Amniotic stem cell (primary cell): ENCODE data around the gene TOE1.
A peak's percentile ranks its signal among the peaks of the same experiment; 100 is the strongest.
"Not testable (repeated sequence)": the region's sequence is repeated elsewhere in the genome, so short reads cannot be mapped to it uniquely, and the experiment has no call there.

Experiments
- DNase-seq: peaks from one replicate; lab custom pipeline; 2025; lab: John Stamatoyannopoulos, UW

Gene TOE1

DNA sequence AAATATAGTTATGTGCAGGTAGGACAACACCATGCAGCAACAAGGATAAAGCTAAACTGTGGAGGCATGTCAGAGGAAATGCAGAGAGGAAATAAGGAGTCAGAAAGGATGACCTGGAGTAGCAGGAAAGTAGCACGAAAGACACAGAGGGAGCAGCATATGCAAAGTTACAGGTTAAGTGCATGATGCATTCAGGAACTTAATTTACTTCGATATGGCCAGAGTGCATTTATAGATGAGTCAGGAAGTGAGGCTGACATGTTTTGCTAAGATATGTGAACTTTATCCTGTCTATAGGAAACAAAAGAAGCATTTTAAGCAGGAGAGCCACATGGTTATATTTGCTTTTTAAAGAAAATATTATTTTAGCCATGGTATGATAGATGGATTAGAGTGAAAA is 15.7 kb downstream of the TOE1 start:
- DNase-seq = no peak

DNA sequence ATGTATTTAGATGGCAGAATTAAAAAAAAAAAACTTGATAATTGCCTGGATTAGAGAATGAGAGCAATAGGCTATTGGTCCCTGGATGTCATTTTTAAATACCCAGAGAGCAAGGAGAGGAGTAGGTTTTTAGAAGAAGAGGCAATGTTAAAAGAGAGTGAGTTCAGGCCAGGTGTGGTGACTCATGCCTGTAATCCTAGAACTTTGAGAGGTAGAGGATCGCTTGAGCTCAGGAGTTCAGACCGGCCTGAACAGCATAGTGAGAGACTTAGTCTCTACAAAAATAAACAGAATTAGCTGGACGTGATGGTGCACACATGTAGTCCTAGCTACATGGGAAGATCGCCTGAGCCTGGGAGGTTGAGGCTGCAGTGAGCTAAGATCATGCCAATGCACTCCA is 16.2 kb downstream of the TOE1 start:
- no peak for DNase-seq

DNA sequence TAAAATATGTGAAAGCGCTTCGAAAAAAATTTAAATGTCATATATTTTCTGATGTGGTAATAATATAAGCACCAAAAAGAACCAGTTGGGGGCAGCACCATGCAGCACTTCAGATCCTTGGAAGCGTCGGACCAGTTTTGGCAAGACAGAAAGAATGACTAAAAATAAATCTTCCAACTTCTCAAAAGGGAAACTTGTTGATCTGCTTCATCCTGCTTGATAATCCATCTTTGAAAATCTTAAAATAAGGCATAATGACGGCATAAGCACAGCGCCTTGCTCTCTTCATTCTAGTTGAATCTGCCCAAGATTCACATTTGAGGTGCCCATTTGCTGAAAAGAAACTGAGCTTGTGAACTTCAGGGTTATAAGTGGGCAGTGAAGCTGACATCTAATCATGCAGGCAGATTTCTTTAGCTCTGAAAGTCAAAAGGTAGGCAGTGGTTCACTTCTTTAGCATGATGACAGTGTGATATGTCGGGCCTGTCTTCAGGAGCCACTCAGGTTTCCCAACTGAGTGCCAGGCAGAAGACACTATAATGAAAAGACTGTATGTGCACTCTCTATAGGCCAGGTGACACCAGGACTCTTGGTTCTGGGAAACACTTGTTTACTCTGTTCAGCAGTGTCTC is 20.0 kb downstream of the TOE1 start:
- DNase-seq = peak; percentile 57

DNA sequence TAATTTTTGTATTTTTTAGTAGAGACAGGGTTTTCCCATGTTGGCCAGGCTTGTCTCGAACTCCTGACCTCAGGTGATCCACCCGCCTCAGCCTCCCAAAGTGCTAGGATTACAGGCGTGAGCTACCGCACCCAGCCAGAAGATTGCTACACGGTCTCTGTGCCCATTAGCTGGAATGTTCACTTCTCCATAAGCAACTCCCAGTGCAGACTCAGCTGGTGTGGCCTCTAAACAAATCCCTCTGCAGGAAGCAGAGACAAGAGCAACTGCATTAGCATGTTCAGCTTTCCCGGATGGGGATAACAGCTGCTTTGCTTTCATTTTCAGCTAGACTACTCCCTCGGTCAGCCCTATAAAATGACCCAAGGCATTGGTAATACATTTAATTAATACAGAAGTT is 21.0 kb downstream of the TOE1 start:
- DNase-seq = not testable (repeated sequence)

DNA sequence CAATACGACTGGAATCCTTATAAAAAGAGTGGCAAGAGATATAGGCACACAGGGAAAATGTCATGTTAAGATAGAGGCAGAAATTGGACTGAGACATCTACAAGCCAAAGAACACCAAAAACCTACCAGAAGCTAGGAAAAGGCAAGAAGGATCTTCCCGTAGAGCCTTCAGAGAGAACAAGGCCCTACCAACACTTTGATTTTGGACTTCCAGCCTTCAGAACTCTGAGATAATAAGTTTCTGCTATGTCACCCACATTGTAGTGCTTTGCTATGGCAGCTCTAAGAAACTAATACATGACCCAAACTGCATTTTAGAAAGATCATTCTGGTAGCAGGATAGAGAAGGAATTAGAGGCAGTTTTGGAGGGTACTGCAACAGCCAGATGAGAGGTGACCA is 24.3 kb downstream of the TOE1 start:
- DNase-seq = no peak

DNA sequence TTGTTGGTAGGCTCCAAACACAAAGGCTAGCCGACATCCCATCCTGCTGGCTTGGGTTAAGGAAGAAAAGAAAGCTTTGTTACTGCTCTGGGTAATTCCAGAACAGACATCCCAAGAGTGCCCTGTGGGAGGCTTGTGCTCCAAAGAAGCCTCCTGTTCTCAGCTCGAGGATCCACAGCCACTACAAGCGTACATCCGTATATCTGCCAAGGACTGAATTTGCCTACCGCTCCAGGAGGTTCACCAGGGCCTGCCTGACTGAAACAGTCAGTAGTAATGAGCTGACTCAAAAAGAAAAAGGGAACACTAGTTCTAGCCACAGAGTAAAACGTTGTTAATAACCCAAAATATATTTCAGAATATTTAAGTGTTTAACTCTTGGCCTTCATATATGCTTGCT is 25.1 kb downstream of the TOE1 start:
- DNase-seq = no peak

DNA sequence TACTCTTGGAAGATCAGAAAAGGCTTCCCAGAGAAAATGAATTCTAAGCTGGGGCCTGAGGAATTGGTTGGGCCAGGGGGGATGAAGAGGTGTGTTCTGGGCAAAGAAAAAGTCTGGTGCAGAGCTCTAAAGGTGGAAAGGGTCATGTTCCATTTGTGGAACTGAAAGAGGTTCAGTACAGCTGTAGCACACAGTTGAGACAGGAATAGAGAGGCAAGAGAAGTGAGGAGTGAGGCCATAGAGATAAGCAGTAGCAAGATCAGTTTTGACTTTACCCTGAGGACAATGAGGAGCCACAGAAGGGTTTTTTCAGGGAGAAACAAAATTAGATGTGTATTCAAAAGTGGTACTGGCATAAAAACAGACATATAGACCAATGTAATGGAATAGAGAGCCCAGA is 30.6 kb downstream of the TOE1 start:
- DNase-seq = no peak

DNA sequence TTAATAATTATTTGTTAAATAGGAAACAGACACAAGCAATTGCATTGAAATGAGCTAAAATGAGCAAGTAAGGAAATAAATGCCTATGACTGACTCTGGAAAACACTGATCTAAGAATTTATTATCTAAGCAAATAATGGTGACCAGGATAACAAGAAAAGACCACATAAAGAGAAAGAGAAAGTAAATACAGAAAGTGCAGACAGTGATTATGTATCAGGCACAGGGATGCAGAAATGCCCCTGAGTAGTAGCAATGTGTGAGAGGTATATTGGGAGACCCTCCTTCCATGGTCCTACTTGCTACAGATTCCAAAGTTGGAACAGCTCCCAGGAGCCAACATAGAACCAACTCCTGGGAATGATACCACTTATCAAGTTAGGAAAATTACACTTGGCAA is 33.6 kb downstream of the TOE1 start:
- no peak for DNase-seq

DNA sequence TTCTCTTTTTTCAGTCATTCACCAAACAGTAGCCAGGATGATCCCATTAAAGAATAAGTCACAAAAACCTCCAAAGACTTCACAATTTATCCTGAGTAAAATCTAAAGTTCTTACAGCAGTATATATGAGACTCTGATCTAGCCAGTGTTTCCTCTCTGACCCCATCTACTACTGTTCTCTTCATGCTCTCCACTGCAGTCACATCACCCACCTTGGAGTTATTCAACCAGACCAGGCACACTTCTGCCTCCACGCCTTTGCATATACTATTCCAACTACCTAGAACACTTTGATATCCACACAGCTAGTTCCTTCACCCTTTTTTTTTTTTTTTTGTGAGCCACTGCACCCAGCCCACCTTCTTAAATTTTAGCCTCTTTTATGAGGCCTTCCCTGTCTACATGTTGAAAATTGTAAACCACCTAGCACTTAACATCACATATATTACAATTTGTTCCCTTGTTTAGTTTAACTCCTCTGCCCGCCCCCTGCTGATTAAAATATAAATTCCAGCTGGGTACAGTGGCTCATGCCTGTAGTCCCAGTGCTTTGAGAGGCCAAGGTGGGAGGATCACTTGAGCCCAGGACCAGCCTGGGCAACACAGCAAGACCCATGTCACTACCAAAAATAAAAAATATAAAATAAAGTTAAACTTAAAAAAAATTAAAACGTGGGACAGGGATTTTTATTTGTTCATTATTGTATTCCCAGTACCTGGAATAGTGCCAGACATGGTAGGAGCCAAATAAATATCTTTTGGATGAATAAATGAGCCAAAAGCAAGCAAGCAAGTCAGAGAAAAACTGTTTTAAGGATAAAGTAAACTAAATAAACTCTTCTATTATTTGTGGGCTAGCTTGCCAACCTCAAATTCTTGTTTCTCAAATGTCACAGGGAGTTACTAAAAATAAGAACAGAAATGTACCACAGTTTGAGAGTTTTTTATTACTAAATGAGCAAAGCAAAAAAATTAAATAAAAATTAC is 35.4 kb downstream of the TOE1 start:
- no peak for DNase-seq

DNA sequence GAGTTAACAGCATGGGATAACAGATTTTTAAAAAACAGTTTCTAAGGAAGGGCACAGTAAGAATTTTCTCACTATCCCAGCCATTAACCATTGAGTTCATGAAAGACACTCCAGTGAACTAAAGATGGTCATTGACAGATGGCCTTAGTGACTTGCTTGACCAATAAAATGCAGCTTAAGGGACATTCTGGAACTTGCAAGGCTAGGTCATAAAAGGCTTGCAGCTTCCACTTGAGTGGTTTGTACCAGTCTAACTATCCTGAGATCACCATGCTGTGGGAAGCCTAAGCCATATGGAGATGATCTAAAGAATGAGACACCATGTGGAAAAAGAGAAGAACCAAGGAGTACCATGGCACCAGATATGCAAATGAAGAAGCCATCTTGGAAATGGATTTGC is 38.2 kb downstream of the TOE1 start:
- DNase-seq = no peak

DNA sequence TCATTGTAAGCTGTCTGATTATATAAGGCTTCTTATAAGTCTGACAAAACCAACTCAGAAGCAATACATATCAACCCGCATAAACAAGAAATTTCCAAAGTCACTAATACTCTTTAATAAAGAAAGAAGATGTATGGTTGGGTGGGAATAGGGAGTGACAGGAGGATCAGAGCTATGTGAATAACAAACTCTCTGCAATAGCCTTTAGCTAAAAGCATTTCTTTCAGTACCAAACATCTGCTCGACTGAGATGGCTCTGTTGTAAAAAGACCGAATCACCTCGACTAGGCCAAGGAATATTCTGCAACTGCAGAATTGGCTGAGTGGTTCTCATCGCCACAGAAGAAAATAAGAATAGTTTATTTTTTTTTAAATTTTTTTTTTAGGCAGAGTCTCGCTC is 39.6 kb downstream of the TOE1 start:
- no peak for DNase-seq

DNA sequence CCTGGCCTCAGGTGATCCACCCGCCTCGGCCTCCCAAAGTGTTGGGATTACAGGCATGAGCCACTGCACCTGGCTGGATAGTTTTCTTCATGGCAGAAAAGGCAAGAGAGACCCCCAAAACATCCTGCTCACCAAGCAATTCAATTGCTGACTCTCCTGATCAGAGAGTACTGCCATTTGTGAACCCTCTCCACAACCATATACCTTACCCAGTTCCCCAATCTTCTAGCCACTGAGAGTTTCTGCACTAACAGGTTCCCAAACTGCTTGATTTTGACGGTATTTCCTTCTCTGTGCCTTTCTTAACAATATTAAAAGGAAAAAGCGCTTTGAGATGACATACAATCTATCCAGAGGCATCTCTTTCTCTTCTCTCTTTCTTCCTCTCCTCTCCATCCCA is 40.2 kb downstream of the TOE1 start:
- no peak for DNase-seq

DNA sequence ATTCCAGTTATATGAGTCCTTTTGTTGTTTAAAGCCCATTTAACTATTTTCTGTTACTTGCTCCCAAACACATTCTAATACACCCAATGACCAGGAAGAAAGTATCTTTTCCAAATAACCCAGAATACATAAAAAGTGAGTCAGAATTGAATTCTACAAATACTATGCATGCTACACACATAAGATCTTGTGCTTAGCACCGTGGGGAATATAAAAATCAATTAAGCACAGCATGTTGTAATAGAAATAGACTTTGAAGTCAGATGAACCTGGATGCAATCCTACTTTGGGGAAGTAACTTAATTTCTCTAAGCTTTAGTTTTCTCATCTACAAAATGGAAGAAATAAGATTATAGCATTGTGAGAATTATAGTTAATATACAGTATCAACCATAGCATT is 40.8 kb downstream of the TOE1 start:
- no peak for DNase-seq

DNA sequence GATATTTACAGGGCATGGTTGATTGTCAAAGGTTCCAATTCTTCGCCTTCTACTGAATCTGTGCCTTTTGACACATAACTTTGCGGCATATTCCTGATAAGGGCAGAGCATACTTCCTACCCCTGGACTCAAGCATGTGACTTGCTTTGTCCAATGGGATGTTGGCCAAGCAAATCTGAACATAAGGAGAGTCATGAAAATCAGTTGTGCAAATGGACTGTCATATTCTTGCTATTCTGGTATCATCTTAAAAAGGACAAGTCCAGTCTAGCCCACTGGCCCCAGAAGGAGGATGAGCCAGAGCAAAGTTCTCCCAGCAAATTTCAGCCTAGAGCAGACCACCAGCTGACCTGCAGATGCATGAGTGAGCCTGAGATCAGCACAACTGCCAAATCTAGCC is 41.3 kb downstream of the TOE1 start:
- no peak for DNase-seq

DNA sequence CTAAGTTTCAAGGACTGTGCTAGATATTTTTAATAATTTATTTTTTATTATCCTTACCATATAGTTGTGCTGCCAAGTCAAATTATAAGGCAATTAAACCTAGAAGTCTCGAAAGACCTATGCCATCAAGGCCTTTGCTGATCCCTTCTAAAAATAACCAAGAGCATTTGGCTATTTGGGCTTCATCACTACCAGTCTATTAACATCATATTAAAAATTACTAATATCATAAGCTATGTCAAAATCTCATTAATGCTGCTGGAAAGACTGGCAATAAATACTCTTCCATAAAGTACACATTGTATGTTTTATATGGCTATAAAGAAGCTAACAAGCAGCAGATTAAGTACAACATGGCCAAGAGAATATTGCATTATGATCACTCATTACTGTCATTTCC is 43.2 kb downstream of the TOE1 start:
- no peak for DNase-seq

DNA sequence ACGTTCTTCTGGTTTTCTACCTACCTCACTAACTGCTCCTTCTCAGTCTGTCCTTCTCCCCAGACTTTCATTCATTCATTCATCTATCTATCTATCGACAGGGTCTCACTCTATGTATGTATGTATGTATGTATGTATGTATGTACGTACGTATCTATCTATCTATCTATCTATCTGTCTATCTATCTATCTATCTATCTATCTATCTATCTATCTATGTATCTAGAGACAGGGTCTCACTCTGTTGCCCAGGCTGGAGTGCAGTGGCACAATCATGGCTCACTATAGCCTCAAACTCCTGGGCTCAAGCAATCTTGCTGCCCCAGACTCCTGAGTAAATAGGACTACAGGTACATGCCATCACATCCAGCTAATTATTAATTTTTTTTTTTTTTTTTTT is 44.2 kb downstream of the TOE1 start:
- DNase-seq = not testable (repeated sequence)

DNA sequence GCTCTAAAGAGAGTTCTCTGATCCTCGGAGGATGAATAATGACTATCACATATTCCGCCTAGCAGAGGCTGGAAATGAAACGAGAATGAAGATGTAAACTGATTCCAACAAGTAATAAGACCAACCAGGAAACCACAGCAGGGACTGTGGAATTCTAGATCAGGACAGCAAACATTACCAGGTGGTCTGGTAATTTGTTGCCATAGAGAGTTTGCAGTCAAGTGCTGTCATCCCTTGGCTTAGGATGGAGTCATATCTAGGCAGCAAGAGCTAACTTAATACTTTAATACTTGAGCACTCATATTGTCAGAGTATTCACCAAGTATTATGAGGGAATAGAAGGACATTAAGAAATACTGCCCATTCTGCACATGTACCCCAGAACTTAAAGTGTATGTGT is 45.3 kb downstream of the TOE1 start:
- no peak for DNase-seq

DNA sequence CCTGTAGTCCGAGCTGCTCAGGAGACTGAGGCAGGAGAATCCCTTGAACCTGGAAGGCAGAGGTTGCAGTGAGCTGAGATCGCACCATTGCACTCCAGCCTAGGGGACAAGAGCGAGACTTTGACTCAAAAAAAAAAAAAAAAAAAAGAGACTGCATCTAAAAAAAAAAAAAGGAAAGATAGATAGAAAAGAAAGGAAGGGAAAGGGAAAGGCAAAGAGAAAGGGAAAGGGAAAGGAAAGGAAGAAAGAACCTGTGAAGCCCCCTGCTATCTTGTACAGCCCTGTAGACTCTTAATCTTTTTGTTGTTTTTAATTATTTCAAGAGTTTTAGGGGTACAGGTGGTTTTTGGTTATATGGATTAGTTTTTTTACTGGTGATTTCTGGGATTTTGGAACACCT is 46.2 kb downstream of the TOE1 start:
- no peak for DNase-seq
